Activated T-cell treated with anti-CD3 and anti-CD28 coated beads, Interleukin-2, amount 50 U/mL, for 24 hours (primary cell): ENCODE measurements around the gene MYO15B.

Experiments used
- DNase-seq: peaks from one replicate; pipeline ENCODE4 v3.0.0-alpha.2; 2020
- H3K27ac Mint-ChIP-seq: 2 replicates; pipeline ENCODE4 v1.8.0; 2020; ENCODE audit warnings: mild to moderate bottlenecking, mixed read lengths
- H3K27me3 Mint-ChIP-seq: 2 replicates; pipeline ENCODE4 v1.8.0; 2020; ENCODE audit warnings: mixed read lengths
- H3K36me3 Mint-ChIP-seq: 2 replicates; pipeline ENCODE4 v1.8.0; 2020; ENCODE audit warnings: low read depth, mixed read lengths
- H3K4me1 Mint-ChIP-seq: 2 replicates; pipeline ENCODE4 v1.8.0; 2020; ENCODE audit warnings: low read depth, mixed read lengths
- H3K4me3 Mint-ChIP-seq: 2 replicates; pipeline ENCODE4 v1.8.0; 2020; ENCODE audit warnings: mild to moderate bottlenecking, moderate library complexity, mixed read lengths
- H3K9me3 Mint-ChIP-seq: 2 replicates; pipeline ENCODE4 v1.8.0; 2020; ENCODE audit warnings: mixed read lengths

Gene MYO15B

DNA sequence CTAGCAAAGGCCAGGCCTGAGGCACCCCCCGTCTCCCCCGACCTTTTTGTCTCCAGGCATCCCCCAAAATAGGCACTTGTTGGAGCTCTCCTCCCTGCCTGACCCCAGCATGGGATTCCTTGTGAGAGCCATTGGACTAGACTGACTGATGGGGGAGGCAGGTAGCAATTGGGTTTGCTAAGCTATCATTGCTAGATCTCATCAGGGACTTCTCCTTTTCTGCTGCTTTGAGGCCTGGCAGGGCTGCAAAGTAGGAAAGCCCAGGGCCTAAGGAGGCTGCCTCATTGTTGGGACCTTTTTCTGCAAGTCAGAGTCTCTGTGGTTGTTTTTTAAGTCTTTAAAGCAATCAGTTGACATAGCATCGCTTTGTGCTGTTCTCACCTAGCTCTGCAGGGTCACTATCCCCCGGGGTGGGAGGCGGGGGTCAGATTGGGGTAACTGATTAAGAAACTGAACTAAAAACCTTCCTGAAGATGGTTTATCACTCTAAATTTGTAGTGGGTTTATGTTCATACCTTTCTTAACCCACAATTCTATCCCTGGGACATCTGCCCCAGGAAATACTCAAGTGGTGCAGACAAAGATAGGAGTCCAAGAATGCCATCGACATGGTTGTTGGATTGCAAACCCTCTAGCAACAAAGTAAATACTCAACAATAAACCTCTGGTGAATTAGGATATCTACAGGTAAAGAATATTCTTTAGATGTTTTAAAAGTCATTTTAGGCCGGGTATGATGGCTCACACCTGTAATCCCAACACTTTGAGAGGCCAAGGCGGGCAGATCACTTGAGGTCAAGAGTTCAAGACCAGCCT, 34.1 kb upstream of the MYO15B start:
- no peak overlapping the region for H3K27ac Mint-ChIP-seq
- no peaks in the 10 kb centered on the region for H3K4me1 Mint-ChIP-seq
- H3K36me3 Mint-ChIP-seq: peaks cover 2% of the 10 kb centered on the region
- H3K9me3 Mint-ChIP-seq: no peaks in the 10 kb centered on the region
- H3K27me3 Mint-ChIP-seq: no peaks in the 10 kb centered on the region
- H3K4me3 Mint-ChIP-seq: no peak overlapping the region
- DNase-seq: no peak

GRCh38 chr17:75555679-75556153, 31.9 kb upstream of the MYO15B start:
- peaks cover 4% of the 10 kb centered on the region for H3K36me3 Mint-ChIP-seq
- H3K9me3 Mint-ChIP-seq: no peaks in the 10 kb centered on the region
- no peak overlapping the region for H3K27ac Mint-ChIP-seq
- no peaks in the 10 kb centered on the region for H3K27me3 Mint-ChIP-seq
- H3K4me3 Mint-ChIP-seq: no peak overlapping the region
- DNase-seq: no peak
- no peaks in the 10 kb centered on the region for H3K4me1 Mint-ChIP-seq

DNA sequence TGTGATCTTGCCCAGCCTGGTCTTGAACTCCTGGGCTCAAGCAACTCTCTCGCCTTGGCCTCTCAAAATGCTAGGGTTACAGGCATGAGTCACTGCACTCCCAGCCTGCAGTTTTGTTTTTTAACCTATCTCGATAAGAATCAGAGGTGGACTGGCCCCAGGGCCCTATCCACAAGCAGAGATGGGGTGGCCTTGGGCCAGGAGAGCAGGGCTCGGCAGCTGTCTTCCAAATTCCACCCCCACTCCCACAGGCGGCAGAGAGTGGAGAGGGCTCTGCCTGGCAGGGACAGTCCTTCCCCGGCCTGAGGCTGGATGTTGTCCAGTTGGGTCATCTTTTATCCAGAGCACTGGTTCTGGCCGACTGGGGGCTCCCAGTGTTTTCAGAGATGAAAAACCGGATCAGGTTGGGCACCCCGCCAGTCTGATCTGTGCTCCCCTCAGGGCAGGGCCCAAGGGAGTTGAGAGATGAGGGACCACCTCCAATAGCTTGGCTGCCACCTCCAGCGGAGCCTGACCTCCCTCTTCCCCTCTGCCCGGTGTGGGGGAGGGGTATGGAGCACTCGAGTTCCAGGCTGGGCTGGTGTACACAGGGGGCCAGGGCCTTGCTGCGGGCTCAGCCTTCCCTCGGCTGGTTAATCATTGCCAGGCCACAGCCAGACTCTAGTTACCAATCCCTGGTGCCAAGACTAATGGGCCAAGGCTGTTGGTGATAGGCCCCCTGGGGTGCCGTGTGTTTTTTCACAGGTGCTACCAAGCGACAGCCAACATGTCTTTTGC, 30.3 kb upstream of the MYO15B start:
- H3K4me3 Mint-ChIP-seq: no peak overlapping the region
- no peaks in the 10 kb centered on the region for H3K9me3 Mint-ChIP-seq
- no peaks in the 10 kb centered on the region for H3K4me1 Mint-ChIP-seq
- no peak for DNase-seq
- H3K36me3 Mint-ChIP-seq: peaks cover 4% of the 10 kb centered on the region
- H3K27me3 Mint-ChIP-seq: no peaks in the 10 kb centered on the region
- H3K27ac Mint-ChIP-seq: no peak overlapping the region

DNA sequence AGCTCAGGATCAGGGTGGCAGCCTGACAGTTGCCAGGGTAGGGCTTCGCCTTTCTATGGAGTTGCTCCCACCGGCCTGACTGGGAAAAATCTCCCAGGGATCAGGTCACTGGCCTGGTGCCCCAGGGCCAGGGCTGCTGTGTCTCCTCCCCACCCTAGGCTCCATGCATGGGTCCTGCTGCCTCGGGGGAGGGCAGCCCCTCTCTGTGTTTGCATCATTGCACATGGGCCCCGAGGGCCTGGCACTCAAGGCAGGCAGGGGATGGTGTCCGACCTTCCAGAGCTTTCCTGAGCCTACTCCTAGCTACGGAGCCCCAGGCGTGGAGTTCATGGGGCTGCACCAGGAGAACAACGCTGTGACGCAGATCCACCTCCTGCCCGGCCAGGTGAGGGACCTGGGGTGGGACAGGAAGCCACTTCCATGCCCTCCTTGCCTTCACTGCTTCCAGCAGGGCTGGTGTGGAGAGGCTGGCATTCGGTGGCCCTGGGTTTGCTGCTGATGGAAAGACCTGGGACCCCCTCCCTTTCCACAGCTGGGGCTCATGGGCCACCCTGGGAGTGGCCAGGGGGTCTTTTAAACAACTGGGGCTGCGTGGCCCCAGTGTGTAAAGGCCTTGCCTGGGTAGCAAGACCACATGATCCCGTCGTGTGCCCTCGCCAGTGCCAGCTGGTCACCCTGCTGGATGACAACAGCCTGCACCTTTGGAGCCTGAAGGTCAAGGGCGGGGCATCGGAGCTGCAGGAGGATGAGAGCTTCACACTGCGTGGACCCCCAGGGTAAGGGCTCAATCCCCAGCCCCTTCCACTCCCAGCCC, 29.5 kb upstream of the MYO15B start:
- Mint-ChIP-seq H3K9me3 (no peaks in the 10 kb centered on the region), H3K4me1 (no peaks in the 10 kb centered on the region), H3K36me3 (peaks cover 4% of the 10 kb centered on the region), H3K4me3 (no peak overlapping the region), H3K27me3 (no peaks in the 10 kb centered on the region), H3K27ac (no peak overlapping the region)
- DNase-seq: no peak

DNA sequence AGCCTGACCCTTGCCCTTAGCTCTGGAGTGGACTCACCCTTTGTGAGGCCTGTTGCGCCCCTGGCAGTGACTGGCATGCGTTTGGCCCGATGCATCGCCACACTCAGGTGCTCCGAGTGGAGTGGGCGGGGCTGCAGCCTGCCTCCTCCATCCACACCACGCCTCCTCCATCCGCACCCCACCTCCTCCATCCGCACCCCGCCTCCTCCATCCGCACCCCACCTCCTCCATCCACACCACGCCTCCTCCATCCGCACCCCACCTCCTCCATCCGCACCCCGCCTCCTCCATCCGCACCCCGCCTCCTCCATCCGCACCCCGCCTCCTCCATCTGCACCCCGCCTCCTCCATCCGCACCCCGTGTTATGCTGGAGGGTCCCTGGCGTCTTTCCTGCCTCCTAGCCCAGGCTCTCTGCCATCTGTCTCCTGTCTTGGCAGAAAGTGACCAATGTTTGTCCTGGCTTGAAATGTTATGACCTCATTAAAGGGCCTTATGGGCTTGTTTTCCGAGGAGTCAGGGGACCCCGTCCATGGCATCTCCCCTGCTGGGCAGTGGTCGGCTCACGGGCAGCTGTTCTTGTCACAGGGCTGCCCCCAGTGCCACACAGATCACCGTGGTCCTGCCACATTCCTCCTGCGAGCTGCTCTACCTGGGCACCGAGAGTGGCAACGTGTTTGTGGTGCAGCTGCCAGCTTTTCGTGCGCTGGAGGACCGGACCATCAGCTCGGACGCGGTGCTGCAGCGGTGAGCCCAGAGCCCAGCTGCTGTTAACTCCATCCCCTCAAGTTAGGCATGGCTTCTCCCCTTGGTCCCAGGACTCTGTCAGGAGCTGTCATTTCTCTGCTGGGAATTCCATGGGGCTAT, 28.7 kb upstream of the MYO15B start:
- Mint-ChIP-seq H3K36me3 (peaks cover 10% of the 10 kb centered on the region), H3K27ac (no peak overlapping the region), H3K4me3 (no peak overlapping the region), H3K27me3 (no peaks in the 10 kb centered on the region), H3K4me1 (no peaks in the 10 kb centered on the region), H3K9me3 (no peaks in the 10 kb centered on the region)
- no peak for DNase-seq

DNA sequence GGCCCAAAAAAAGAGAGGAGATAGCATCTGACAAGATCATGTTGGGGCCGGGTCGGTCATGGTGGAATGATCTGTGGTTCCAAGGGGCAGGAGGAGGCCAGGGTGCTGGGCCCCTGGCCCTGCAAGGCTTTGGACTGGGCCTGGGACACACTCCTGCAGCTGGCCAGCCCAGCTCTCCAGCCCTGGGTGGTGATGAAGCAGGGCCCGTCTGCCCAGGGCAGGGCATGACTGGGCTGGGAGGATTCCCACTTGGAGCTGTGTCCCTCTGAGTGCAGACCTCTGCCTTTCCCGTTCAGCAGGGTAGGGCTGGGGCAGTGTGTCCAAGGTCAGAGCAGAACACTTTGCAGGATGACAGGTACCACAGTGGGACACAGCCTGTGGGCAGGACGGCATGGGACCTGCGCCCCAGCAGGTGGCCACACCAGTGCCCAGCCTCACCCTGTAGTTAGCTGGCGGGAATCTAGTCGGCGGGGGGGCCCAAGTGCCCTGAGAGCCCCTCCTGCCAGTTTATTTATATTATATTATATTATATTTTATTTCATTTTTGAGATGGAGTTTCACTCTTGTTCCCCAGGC, 27.6 kb upstream of the MYO15B start:
- Mint-ChIP-seq H3K4me3 (no peak overlapping the region), H3K4me1 (no peaks in the 10 kb centered on the region), H3K9me3 (no peaks in the 10 kb centered on the region), H3K36me3 (peaks cover 14% of the 10 kb centered on the region), H3K27me3 (no peaks in the 10 kb centered on the region), H3K27ac (no peak overlapping the region)
- no peak for DNase-seq

GRCh38 chr17:75561927-75562603, 25.5 kb upstream of the MYO15B start:
- no peak for DNase-seq
- Mint-ChIP-seq H3K27me3 (no peaks in the 10 kb centered on the region), H3K9me3 (no peaks in the 10 kb centered on the region), H3K36me3 (peaks cover 14% of the 10 kb centered on the region), H3K27ac (peak overlapping the region; percentile 13), H3K4me3 (no peak overlapping the region), H3K4me1 (no peaks in the 10 kb centered on the region)

DNA sequence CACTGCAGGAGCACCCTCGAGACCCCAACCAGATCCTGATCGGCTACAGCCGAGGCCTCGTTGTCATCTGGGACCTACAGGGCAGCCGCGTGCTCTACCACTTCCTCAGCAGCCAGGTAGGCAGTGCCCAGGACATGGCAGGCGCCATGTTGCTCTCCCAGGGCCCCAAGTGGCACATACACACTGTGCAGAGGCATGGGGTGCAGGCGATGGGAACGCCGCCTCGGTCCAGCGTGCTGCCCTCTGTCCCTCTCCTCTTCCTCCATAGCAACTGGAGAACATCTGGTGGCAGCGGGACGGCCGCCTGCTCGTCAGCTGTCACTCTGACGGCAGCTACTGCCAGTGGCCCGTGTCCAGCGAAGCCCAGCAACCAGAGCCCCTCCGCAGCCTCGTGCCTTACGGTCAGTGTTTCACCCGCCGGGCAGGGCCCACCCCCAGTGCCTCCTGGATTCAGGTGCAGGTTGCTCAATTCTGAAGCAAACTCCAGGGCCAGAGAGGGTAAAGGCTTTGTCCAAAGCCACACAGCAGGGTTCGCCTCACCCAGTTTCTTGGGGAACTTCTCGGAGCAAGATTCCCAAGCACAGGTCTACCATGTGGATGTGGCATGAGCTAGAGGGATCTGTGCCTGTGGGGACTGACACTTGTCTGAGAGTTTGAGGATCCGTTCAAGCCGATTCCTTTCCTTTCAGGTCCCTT, 24.4 kb upstream of the MYO15B start:
- no peaks in the 10 kb centered on the region for H3K4me1 Mint-ChIP-seq
- no peaks in the 10 kb centered on the region for H3K9me3 Mint-ChIP-seq
- no peak overlapping the region for H3K27ac Mint-ChIP-seq

DNA sequence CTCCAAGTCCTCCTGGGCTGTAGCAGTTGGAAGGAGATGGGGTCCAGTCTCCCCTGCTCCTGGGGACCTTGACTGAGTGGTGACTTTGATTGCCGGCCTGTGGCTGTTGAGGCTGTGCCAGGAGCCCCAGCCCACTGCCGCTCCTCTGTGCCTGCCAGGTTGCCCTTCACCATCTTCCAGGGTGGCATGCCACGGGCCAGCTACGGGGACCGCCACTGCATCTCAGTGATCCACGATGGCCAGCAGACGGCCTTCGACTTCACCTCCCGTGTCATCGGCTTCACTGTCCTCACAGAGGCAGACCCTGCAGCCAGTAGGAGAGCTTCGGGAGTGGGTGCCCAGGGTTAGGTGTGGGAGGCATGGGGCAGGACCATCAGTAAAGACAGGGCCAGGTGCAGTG, 23.4 kb upstream of the MYO15B start:
- no peak overlapping the region for H3K27ac Mint-ChIP-seq
- no peak for DNase-seq
- no peak overlapping the region for H3K4me3 Mint-ChIP-seq
- H3K9me3 Mint-ChIP-seq: no peaks in the 10 kb centered on the region
- peaks cover 10% of the 10 kb centered on the region for H3K36me3 Mint-ChIP-seq
- no peaks in the 10 kb centered on the region for H3K27me3 Mint-ChIP-seq
- no peaks in the 10 kb centered on the region for H3K4me1 Mint-ChIP-seq

More for the DNA sequence above, 24.4 kb upstream of the MYO15B start:
- Mint-ChIP-seq H3K27me3 (no peaks in the 10 kb centered on the region), H3K4me3 (no peak overlapping the region), H3K36me3 (peaks cover 14% of the 10 kb centered on the region)
- no peak for DNase-seq

DNA sequence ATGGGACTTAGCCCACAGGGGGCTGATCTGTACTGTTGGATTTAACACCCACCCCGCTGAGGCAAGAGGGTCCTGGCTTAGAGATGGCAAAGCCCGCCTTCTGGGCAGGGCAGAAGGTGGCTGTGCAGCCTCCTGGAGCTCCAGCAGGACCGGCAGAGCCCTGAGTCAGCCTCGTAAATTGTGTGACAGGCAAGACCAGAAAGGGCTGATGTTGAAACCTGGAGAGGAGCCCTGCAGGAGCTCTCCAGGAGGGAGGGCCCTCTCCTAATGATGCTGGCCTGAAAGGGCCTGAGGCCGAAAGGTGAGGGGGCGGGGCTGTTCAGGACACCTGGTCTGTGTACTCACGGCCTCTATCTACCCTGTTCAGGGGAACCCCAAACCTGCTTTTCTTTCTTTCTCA, 22.5 kb upstream of the MYO15B start:
- peaks cover 10% of the 10 kb centered on the region for H3K36me3 Mint-ChIP-seq
- no peak for DNase-seq

DNA sequence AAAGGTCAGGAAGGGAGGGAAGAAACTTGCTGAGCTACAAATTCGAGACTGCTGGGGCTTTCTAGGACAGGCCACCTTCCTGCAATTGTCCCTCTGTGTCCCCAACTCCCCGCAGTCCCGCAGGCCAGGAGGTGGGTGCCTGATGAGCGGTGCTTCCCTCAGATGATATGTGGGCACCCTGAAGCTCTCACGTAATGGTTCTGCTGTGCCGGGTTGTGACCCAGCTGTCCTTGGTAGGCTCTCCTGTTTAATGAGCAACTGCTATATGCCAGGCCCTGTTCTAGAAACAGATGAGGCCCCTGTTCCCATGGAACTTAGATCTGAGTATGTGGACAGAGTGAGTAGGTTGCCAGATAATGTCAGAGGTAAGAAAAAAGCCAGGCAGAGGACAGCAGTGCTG, 22.0 kb upstream of the MYO15B start:
- H3K4me3 Mint-ChIP-seq: no peak overlapping the region
- no peaks in the 10 kb centered on the region for H3K9me3 Mint-ChIP-seq
- no peaks in the 10 kb centered on the region for H3K27me3 Mint-ChIP-seq
- DNase-seq: no peak
- H3K27ac Mint-ChIP-seq: no peak overlapping the region
- peaks cover 11% of the 10 kb centered on the region for H3K36me3 Mint-ChIP-seq
- H3K4me1 Mint-ChIP-seq: no peaks in the 10 kb centered on the region

More for the DNA sequence above, 22.5 kb upstream of the MYO15B start:
- no peak overlapping the region for H3K27ac Mint-ChIP-seq
- no peaks in the 10 kb centered on the region for H3K9me3 Mint-ChIP-seq
- no peaks in the 10 kb centered on the region for H3K4me1 Mint-ChIP-seq
- H3K4me3 Mint-ChIP-seq: no peak overlapping the region
- no peaks in the 10 kb centered on the region for H3K27me3 Mint-ChIP-seq

DNA sequence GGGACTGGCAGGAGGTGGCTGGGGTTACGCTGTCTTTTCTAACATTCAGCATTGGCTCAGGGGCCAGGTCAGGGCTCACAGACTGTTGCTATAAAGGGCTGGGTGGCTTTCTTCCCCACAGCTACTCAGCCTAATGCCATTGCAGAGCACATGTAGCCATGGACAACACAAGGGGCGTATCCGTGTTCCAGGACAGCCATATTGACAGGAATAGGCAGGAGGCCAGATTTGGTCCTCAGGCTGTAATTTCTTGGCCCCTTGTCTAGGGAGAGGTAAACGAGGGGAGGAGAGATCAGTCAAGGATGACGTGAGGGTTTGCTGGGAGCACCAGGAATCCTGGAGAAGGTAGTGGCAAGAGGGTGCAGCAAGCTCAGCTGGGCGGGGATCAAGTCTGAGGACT, 21.2 kb upstream of the MYO15B start:
- Mint-ChIP-seq H3K36me3 (peaks cover 11% of the 10 kb centered on the region), H3K9me3 (no peaks in the 10 kb centered on the region), H3K4me3 (no peak overlapping the region), H3K4me1 (no peaks in the 10 kb centered on the region), H3K27me3 (no peaks in the 10 kb centered on the region), H3K27ac (no peak overlapping the region)
- no peak for DNase-seq

- H3K36me3 Mint-ChIP-seq: peaks cover 11% of the 10 kb centered on the region
- H3K9me3 Mint-ChIP-seq: no peaks in the 10 kb centered on the region
- no peak overlapping the region for H3K27ac Mint-ChIP-seq
- no peak overlapping the region for H3K4me3 Mint-ChIP-seq
- H3K4me1 Mint-ChIP-seq: no peaks in the 10 kb centered on the region
- DNase-seq: no peak
- no peaks in the 10 kb centered on the region for H3K27me3 Mint-ChIP-seq
These were observed 20.8 kb upstream of the MYO15B start for GRCh38 chr17:75566834-75567233.
